Kidney (tissue), 14 donors: ENCODE results near the gene LCN2. TPM values are rescaled to one million over a fixed set of nuclear protein-coding genes. Genes with fewer than 3 reads are reported as not detected.

Experiments
- DNase-seq, 5 donors: peaks; one replicate each; pipeline ENCODE4 v3.0.0-alpha.2; 2013 to 2020
- FAIRE-seq: peaks from 2 replicates; lab custom pipeline; 2012; peaks lifted over from hg19 to GRCh38; lab: Jason Lieb, UNC
- H3K27ac ChIP-seq, 2 donors: one replicate each; pipeline ENCODE4 v1.7.0; 2013; ENCODE audit warnings: low read depth in 2 of 2, low read length in 2 of 2, inconsistent platforms in 1 of 2
- H3K27me3 ChIP-seq: one replicate; pipeline ENCODE4 v1.7.1; 2013; ENCODE audit warnings: low read length, inconsistent platforms; ENCODE audit not compliant: control insufficient read depth, insufficient read depth
- H3K36me3 ChIP-seq, 3 donors: one replicate each; pipeline versions ENCODE4 v1.7.0 to v1.7.1; 2013; ENCODE audit warnings: low read length in 3 of 3, control low read depth in 1 of 3, inconsistent platforms in 1 of 3; ENCODE audit not compliant: insufficient read depth in 3 of 3, control insufficient read depth in 2 of 3
- H3K4me1 ChIP-seq, 3 donors: one replicate each; pipeline versions ENCODE4 v1.7.0 to v1.7.1; 2013; ENCODE audit warnings: low read length in 3 of 3, inconsistent platforms in 1 of 3, low read depth in 1 of 3; ENCODE audit not compliant: control insufficient read depth in 2 of 3, insufficient read depth in 2 of 3
- H3K4me3 ChIP-seq, 3 donors: one replicate each; pipeline versions ENCODE4 v1.7.0 to v1.8.1; 2013; ENCODE audit warnings: low read length in 3 of 3, control low read depth in 1 of 3, inconsistent platforms in 1 of 3
- H3K9ac ChIP-seq, 3 donors: one replicate each; pipeline versions ENCODE4 v1.7.0 to v1.7.1; 2013; ENCODE audit warnings: low read length in 3 of 3, control low read depth in 1 of 3, inconsistent platforms in 1 of 3
- H3K9me3 ChIP-seq, 3 donors: one replicate each; pipeline versions ENCODE4 v1.7.0 to v1.7.1; 2013; ENCODE audit warnings: low read length in 3 of 3, control low read depth in 1 of 3, inconsistent platforms in 1 of 3; ENCODE audit not compliant: control insufficient read depth in 2 of 3, insufficient read depth in 1 of 3
- intact Hi-C: fragments of 100-400 bp; cut with DNase I; formaldehyde crosslinking; loops from one replicate; pipeline ENCODE4 v1.11.1; 2022
- polyA plus RNA-seq: library from polyadenylated mRNA; stranded (reverse); fragments of 350-450 nt; fragmentation: Illumina TruSeq; extraction: RNeasy Lipid Tissue Mini Kit (QIAGEN cat#74804); gene quantifications from one replicate; pipeline ENCODE4 v1.2.3, GENCODE V29; 2014; ENCODE audit warnings: low read depth, low replicate concordance; ENCODE audit not compliant: insufficient read depth
- total RNA-seq: library from RNA; stranded (reverse); fragmentation: NEBNext Ultra II Directional; extraction: Animal tissue kit (Norgen Biotek cat#: 25700); gene quantifications from one replicate; pipeline ENCODE4 v1.2.1, GENCODE V29; 2021
- TF ChIP-seq, protein P1 (sequence below): IDR thresholded peaks from 3 replicates; pipeline ENCODE4 v1.5.1; 2012; ENCODE audit warnings: mild to moderate bottlenecking, moderate library complexity, borderline replicate concordance; ENCODE audit not compliant: insufficient read depth; ENCODE audit errors: extremely low read depth
- donor health status: control.
- donor health status: control.
- donor health status: control.
- donor health status: control.
- donor health status: control.
- donor health status: DM: yes; HTN: yes; CAD: no.
- donor health status: Normal renal cell carcinoma (clear cell type).

Gene LCN2
- total and polyA plus RNA-seq, 2 donors from 2014 or later, result 8.2 to 198 TPM

- Histone ChIP-seq H3K27ac (peak overlapping the region; percentile 72 to 98), H3K4me1 (peaks cover 0 to 28% (median 15%) of the 10 kb centered on the region in 3 donors), H3K36me3 (peaks cover 0 to 4% (median 3%) of the 10 kb centered on the region in 3 donors), H3K27me3 (no peaks in the 10 kb centered on the region), H3K9ac (peak overlapping the region in 1 of 3 donors; percentile 26), H3K4me3 (no peak overlapping the region), H3K9me3 (no peaks in the 10 kb centered on the region)
- DNase-seq (peak in 2 of 5 donors; percentile 41 to 60), FAIRE-seq (no peak)
- TF ChIP-seq, protein P1, sequence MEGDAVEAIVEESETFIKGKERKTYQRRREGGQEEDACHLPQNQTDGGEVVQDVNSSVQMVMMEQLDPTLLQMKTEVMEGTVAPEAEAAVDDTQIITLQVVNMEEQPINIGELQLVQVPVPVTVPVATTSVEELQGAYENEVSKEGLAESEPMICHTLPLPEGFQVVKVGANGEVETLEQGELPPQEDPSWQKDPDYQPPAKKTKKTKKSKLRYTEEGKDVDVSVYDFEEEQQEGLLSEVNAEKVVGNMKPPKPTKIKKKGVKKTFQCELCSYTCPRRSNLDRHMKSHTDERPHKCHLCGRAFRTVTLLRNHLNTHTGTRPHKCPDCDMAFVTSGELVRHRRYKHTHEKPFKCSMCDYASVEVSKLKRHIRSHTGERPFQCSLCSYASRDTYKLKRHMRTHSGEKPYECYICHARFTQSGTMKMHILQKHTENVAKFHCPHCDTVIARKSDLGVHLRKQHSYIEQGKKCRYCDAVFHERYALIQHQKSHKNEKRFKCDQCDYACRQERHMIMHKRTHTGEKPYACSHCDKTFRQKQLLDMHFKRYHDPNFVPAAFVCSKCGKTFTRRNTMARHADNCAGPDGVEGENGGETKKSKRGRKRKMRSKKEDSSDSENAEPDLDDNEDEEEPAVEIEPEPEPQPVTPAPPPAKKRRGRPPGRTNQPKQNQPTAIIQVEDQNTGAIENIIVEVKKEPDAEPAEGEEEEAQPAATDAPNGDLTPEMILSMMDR, result no peak
- intact Hi-C loops, result loop anchor here (10.0 kb wide), 1 partner anchor 172 kb away; no protein-coding TSS in a partner anchor
Measured at GRCh38 chr9:128116104-128117083, 32.9 kb upstream of the LCN2 start.

DNA sequence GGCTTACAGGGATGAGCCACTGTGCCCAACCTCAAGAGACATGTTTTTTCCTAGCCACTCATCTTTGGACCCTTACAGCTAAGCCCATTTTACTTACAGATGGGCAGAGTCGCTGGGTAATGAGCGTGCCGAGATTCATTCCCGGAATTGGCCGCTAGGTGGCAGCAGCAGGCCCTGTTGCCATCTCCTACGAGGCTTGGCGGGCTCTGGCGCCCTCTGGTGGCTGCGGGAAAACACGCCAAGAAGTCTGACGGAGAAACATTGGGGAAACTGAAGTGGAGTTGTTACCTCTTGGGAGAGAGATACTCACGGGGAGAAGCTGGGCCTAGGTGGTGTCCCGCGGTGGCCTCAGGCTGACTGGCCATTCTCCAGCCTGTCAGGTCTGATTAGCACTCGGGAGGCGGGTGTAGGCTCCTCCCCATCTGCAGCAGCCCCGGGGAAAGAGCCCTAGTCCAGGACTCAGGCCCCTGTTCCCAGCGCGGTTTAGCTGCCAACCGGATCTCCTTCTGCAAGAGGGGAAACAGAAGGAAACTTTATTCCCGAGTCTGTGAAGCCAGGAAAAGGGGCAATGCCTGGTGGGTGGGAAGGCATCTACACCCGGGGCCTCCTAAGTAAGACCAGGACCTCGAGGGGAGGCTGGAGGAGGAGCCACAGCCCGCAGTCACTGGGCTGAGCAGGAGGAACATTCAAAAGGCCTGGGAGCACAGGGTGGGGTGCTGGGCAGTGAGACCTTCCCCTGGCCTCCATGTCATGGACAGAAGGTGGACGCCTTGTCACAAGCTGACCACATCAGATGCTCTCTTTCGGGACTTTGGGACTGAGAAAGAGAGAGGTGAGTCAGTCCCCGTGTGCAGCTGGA is 31.4 kb upstream of the LCN2 start:
- Histone ChIP-seq H3K27ac (peak overlapping the region in 1 of 2 donors; percentile 9), H3K4me1 (peaks cover 0 to 28% (median 15%) of the 10 kb centered on the region in 3 donors), H3K4me3 (no peak overlapping the region), H3K9me3 (no peaks in the 10 kb centered on the region), H3K27me3 (no peaks in the 10 kb centered on the region), H3K9ac (peak overlapping the region in 1 of 3 donors; percentile 19), H3K36me3 (peaks cover 0 to 8% (median 7%) of the 10 kb centered on the region in 3 donors)
- peak; percentile 92 to 97 (median 94) for DNase-seq
- peak; percentile 80 for FAIRE-seq
- TF ChIP-seq, protein P1, result peak; percentile 100
- intact Hi-C loops, result loop anchor here (10.0 kb wide), 1 partner anchor 173 kb away; no protein-coding TSS in a partner anchor

DNA sequence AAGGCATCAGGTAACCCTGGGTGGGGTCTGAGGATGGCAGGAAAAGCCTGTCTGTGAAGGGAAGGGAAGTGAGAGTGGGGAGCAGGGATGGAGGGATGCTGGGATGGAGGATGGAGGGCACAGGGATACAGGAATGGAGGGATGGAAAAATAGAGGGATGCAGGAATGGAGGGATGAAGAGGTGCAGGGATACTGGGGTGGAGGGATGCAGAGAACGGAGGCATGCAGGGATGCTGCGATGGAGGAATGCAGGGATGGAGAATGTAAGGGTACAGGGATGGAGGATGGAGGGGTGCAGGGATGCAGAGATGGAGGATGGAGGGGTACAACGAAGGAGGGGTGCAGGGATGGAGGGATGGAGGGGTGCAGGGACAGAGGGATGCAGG is 30.8 kb upstream of the LCN2 start:
- DNase-seq, result peak in 2 of 5 donors; percentile 17 to 35
- Histone ChIP-seq H3K4me3 (no peak overlapping the region), H3K9ac (no peak overlapping the region), H3K9me3 (no peaks in the 10 kb centered on the region), H3K27me3 (no peaks in the 10 kb centered on the region), H3K27ac (no peak overlapping the region), H3K4me1 (peaks cover 0 to 25% (median 15%) of the 10 kb centered on the region in 3 donors), H3K36me3 (peaks cover 0 to 9% (median 7%) of the 10 kb centered on the region in 3 donors)
- no peak for FAIRE-seq
- TF ChIP-seq, protein P1, result no peak
- intact Hi-C loops, result loop anchor here (10.0 kb wide), 1 partner anchor 174 kb away; no protein-coding TSS in a partner anchor
